ENCODE data around the gene MGAT1. TPM values are rescaled to one million over a fixed set of nuclear protein-coding genes. Genes with fewer than 3 reads are reported as not detected.

The MGAT1 gene
- total RNA-seq, 1 donor from 2014 or later, result 152 TPM

GRCh38 chr5:180809403-180810209, 7.0 kb upstream of the MGAT1 start:
- DNase-seq (ENCODE audit: extremely low spot score in 2 of 2), result peak in 1 of 2 donors; percentile 96
- H3K36me3 ChIP-seq, result no peaks in the 10 kb centered on the region
- peak overlapping the region; percentile 64 to 73 for H3K4me3 ChIP-seq
- H3K27me3 ChIP-seq, result no peaks in the 10 kb centered on the region
- H3K9me3 ChIP-seq, result no peaks in the 10 kb centered on the region
- H3K4me1 ChIP-seq, result peaks cover 64% of the 10 kb centered on the region
- intact Hi-C loops (cut with DNase I), result loop anchor here (10.0 kb wide), 1 partner anchor 385 kb away; no protein-coding TSS in a partner anchor
- no peak for TF ChIP-seq CTCF (IDR thresholded peaks at IDR 0.05)
- TF ChIP-seq POLR2A (IDR thresholded peaks at IDR 0.05), result peak in 1 of 2 donors; percentile 40
- peak overlapping the region; percentile 99 for H3K27ac ChIP-seq

- Histone ChIP-seq H3K4me1 (peaks cover 75% of the 10 kb centered on the region), H3K36me3 (no peaks in the 10 kb centered on the region), H3K4me3 (peak overlapping the region; percentile 64 to 73), H3K27me3 (no peaks in the 10 kb centered on the region), H3K27ac (peak overlapping the region; percentile 99), H3K9me3 (no peaks in the 10 kb centered on the region)
- intact Hi-C loops (cut with DNase I), result loop anchor here (10.0 kb wide), 1 partner anchor 386 kb away; no protein-coding TSS in a partner anchor
- no peak for DNase-seq (ENCODE audit: extremely low spot score in 2 of 2)
- no peak for TF ChIP-seq CTCF (IDR thresholded peaks at IDR 0.05)
- no peak for TF ChIP-seq POLR2A (IDR thresholded peaks at IDR 0.05)
- TF ChIP-seq POLR2AphosphoS5 (IDR thresholded peaks at IDR 0.05; ENCODE audit: insufficient read depth in 1 of 2, low read depth in 1 of 2), result no peak
Observed at GRCh38 chr5:180808461-180809000, 5.9 kb upstream of the MGAT1 start.

- no peak for TF ChIP-seq POLR2AphosphoS5 (IDR thresholded peaks at IDR 0.05; ENCODE audit: insufficient read depth in 1 of 2, low read depth in 1 of 2)
- no peak for TF ChIP-seq CTCF (IDR thresholded peaks at IDR 0.05)
- no peak for TF ChIP-seq POLR2A (IDR thresholded peaks at IDR 0.05)
- intact Hi-C loops (cut with DNase I), result loop anchor here (10.0 kb wide), 1 partner anchor 387 kb away; no protein-coding TSS in a partner anchor
- no peaks in the 10 kb centered on the region for H3K9me3 ChIP-seq
- H3K4me3 ChIP-seq, result peak overlapping the region; percentile 64 to 73
- H3K27me3 ChIP-seq, result no peaks in the 10 kb centered on the region
- peak overlapping the region; percentile 99 for H3K27ac ChIP-seq
- peaks cover 81% of the 10 kb centered on the region for H3K4me1 ChIP-seq
- no peaks in the 10 kb centered on the region for H3K36me3 ChIP-seq
- no peak for DNase-seq (ENCODE audit: extremely low spot score in 2 of 2)
Observed at GRCh38 chr5:180807654-180808414, 5.2 kb upstream of the MGAT1 start.

GRCh38 chr5:180807046-180807445, 4.4 kb upstream of the MGAT1 start:
- TF ChIP-seq CTCF (IDR thresholded peaks at IDR 0.05) (no peak), POLR2A (IDR thresholded peaks at IDR 0.05) (no peak), POLR2AphosphoS5 (IDR thresholded peaks at IDR 0.05; ENCODE audit: insufficient read depth in 1 of 2, low read depth in 1 of 2) (no peak)
- Histone ChIP-seq H3K27ac (peak overlapping the region; percentile 99), H3K4me1 (peaks cover 77% of the 10 kb centered on the region), H3K27me3 (no peaks in the 10 kb centered on the region), H3K36me3 (no peaks in the 10 kb centered on the region), H3K9me3 (no peaks in the 10 kb centered on the region), H3K4me3 (peak overlapping the region; percentile 2 to 73)
- DNase-seq (ENCODE audit: extremely low spot score in 2 of 2), result no peak
- intact Hi-C loops (cut with DNase I), result loop anchor here (10.0 kb wide), 1 partner anchor 388 kb away; no protein-coding TSS in a partner anchor
